ENCODE data around the gene COL4A2. TPM values are rescaled to one million over a fixed set of nuclear protein-coding genes. Genes with fewer than 3 reads are reported as not detected.

Gene COL4A2
- total RNA-seq, 1 donor from 2014 or later, result not detected

DNA sequence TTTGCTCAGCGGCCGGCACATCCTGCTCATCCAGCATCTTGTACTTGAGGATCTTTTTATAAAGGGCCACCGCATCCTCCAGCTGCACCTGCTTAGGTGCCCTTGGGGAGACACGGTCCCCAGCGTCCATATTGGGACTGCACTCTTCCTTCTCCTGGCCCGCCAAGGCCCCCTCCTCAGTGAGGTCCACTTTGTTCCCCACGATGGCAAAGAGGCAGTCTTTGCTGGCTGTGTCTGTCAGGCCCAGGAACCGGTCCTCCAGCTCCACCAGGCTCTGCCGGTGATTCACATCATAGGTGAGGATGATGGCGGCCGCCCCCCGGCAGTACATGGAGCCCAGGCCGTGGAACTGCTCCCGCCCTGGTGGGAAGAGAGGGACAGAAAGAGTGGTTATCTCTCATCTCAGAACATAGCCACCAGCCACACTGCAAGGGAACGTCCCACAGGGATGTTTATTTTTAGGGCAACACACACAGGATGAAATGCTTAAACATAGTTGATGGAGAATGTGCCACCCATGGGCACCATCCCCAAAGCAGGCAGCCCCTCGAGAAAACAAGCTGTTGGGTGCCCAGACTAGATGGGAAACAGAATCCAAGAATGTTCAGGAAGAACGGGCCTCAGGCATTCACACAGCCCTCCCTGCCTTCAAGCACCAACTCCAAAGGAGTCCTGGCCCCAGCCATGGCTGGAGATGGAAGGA lies 216.9 kb downstream of the COL4A2 start:
- POLR2A ChIA-PET, result no interaction called here
- CTCF ChIA-PET, result no interaction called here
- no peak for DNase-seq
- intact Hi-C loops (cut with micrococcal nuclease), result loop anchor here (5.0 kb wide), 1 partner anchor 52 kb away; no protein-coding TSS in a partner anchor
- H3K9me3 Mint-ChIP-seq, result no peaks in the 10 kb centered on the region
- H3K36me3 Mint-ChIP-seq (ENCODE audit: low read depth), result peaks cover 2% of the 10 kb centered on the region
- peaks cover 31% of the 10 kb centered on the region for H3K4me1 Mint-ChIP-seq
- no peaks in the 10 kb centered on the region for H3K27me3 Mint-ChIP-seq
- H3K4me3 Mint-ChIP-seq, result no peak overlapping the region
- no peak for ATAC-seq (ENCODE audit: low read depth)
- H3K27ac Mint-ChIP-seq, result no peak overlapping the region
- TF ChIP-seq, protein P1, sequence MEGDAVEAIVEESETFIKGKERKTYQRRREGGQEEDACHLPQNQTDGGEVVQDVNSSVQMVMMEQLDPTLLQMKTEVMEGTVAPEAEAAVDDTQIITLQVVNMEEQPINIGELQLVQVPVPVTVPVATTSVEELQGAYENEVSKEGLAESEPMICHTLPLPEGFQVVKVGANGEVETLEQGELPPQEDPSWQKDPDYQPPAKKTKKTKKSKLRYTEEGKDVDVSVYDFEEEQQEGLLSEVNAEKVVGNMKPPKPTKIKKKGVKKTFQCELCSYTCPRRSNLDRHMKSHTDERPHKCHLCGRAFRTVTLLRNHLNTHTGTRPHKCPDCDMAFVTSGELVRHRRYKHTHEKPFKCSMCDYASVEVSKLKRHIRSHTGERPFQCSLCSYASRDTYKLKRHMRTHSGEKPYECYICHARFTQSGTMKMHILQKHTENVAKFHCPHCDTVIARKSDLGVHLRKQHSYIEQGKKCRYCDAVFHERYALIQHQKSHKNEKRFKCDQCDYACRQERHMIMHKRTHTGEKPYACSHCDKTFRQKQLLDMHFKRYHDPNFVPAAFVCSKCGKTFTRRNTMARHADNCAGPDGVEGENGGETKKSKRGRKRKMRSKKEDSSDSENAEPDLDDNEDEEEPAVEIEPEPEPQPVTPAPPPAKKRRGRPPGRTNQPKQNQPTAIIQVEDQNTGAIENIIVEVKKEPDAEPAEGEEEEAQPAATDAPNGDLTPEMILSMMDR (IDR thresholded peaks at IDR 0.05), result no peak

DNA sequence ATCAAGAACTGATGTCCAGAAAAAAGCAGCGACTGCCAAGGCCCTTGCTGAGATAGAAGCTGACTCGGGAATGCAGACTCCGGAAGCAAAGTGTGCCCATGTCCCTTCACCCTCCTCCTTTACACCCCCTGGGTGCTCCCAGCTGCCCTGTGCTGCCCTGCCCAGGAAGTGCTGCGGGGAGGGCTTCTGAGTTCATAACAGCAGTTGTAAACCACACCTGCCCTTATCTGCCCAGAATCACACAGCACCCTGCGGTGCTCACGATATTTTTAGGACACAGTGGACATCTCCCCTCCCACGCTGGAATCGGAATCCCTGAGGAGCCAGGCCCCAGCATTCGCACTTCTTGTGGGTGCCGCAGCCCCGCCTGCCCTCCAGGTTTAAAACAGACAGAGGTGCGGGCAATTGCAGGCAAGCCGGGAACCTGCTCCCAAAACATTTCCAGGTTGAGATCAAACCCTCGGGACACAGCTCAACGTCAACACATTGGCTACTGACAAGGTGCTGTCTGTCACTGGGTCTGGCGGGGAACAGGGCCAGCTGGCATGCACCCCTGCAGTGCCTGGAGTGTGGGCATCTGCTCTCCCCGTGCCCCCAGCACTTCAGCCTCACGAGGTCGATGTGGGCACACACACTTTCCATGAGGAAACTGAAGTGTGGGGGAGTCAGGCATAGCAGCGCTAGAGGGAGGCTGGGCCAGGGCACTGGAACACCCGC lies 217.6 kb downstream of the COL4A2 start:
- CTCF ChIA-PET, result no interaction called here
- TF ChIP-seq, protein P1 (IDR thresholded peaks at IDR 0.05), result no peak
- H3K27ac Mint-ChIP-seq, result no peak overlapping the region
- peaks cover 31% of the 10 kb centered on the region for H3K4me1 Mint-ChIP-seq
- peaks cover 2% of the 10 kb centered on the region for H3K36me3 Mint-ChIP-seq (ENCODE audit: low read depth)
- DNase-seq (no peak), ATAC-seq (ENCODE audit: low read depth) (no peak)
- POLR2A ChIA-PET, result no interaction called here
- H3K4me3 Mint-ChIP-seq, result no peak overlapping the region
- intact Hi-C loops (cut with micrococcal nuclease), result loop anchor here (1.0 to 5.0 kb wide), 2 partner anchors 52 to 68 kb away; no protein-coding TSS in a partner anchor
- no peaks in the 10 kb centered on the region for H3K9me3 Mint-ChIP-seq
- no peaks in the 10 kb centered on the region for H3K27me3 Mint-ChIP-seq

DNA sequence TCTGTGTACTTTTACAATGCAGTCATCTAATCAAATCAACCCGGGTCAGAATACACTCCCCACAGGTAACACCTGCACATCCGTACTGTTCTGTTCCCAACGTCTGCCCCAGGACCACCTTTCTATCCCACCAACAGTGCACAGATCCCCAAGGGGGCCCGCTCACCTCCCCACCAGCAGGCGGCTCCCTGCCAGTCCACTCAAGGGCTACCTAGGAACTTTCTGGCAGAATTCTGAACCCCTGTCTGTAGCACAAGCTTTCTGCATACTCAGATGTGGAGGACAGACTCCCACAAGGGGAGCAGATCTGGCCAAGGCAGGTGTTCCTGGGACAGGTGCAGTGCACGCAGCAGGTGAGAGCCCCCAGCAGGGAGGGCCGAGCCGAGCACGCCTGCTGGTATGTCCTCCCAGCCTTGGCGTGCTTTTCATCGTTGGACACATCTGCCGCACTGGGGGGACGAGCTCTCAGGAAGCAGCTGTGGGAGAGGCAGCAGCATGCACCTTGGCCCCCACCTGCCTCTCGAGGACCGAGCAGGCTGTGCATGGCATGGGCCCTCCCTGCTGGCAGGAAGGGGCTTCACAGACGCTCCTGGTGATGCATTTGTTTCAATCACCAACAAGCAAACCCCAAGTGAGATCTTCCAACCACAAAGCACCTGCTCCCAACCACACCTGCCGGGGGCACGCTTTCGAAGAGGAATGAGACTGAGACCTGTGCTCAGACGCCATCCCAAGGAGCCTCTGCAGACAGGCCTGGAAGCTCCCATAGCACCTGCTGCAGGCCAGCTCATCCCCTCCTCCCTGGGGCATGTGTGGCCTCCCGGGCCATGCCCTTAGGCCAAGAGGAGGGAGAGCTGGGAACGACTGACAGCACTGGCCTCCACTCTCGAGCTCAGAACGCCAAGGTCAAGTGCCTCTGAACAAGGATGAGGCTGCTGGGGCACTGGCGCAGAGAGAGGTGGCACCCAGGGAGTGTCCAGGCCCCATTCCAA lies 218.5 kb downstream of the COL4A2 start:
- Mint-ChIP-seq H3K9me3 (no peaks in the 10 kb centered on the region), H3K27me3 (no peaks in the 10 kb centered on the region), H3K4me1 (peaks cover 31% of the 10 kb centered on the region), H3K27ac (no peak overlapping the region), H3K4me3 (no peak overlapping the region), H3K36me3 (ENCODE audit: low read depth) (no peaks in the 10 kb centered on the region)
- ATAC-seq (ENCODE audit: low read depth) (peak; percentile 77), DNase-seq (no peak)
- TF ChIP-seq, protein P1 (IDR thresholded peaks at IDR 0.05), result no peak
- ChIA-PET CTCF (interaction anchor here (2.1 kb wide), 1 partner anchor 70 kb away, joined by 14 read pairs; no protein-coding TSS in a partner anchor), POLR2A (interaction anchor here (1.0 kb wide), 1 partner anchor 36 kb away, joined by 3 read pairs; the partner anchor contains the start of gene RAB20)
- intact Hi-C loops (cut with micrococcal nuclease), result loop anchor here (1.0 kb wide), 1 partner anchor 69 kb away; no protein-coding TSS in a partner anchor

DNA sequence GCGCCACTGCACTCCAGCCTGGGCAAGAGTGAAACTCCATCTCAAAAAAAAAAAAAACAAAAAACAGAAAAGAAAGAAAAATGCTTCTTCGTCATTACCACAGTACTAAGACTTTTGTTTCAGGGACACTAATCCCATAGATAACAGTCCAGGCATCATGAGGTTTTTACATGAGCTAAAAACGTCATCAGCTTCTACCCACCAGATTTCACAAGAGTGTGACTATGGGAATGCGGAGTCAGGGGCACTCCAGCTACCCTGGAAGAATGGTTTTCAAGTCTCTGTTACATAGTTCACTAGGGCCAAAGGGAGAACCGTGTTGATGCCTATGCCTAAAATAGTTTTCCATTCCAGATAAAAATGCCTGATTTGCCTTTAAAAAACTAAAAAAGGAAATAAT lies 221.3 kb downstream of the COL4A2 start:
- Mint-ChIP-seq H3K4me3 (no peak overlapping the region), H3K9me3 (no peaks in the 10 kb centered on the region), H3K36me3 (ENCODE audit: low read depth) (no peaks in the 10 kb centered on the region), H3K4me1 (peaks cover 27% of the 10 kb centered on the region), H3K27me3 (no peaks in the 10 kb centered on the region), H3K27ac (no peak overlapping the region)
- ChIA-PET POLR2A (no interaction called here), CTCF (no interaction called here)
- ATAC-seq (ENCODE audit: low read depth) (no peak), DNase-seq (no peak)
- intact Hi-C loops (cut with micrococcal nuclease), result no loop called here
- TF ChIP-seq, protein P1 (IDR thresholded peaks at IDR 0.05), result no peak
